Stimulated activated CD8-positive, alpha-beta memory T cell treated with anti-CD3 and anti-CD28 coated beads, Interleukin-7, amount 100 ng/mL, for 48 hours (primary cell): Measurements from ENCODE around the gene WNK2.

Source experiments
- DNase-seq, 2 donors: peaks; one replicate each; pipeline ENCODE4 v3.0.0-alpha.2; 2020; ENCODE audit warnings: low read depth in 1 of 2; ENCODE audit errors: extremely low read depth in 1 of 2

The WNK2 gene

DNA sequence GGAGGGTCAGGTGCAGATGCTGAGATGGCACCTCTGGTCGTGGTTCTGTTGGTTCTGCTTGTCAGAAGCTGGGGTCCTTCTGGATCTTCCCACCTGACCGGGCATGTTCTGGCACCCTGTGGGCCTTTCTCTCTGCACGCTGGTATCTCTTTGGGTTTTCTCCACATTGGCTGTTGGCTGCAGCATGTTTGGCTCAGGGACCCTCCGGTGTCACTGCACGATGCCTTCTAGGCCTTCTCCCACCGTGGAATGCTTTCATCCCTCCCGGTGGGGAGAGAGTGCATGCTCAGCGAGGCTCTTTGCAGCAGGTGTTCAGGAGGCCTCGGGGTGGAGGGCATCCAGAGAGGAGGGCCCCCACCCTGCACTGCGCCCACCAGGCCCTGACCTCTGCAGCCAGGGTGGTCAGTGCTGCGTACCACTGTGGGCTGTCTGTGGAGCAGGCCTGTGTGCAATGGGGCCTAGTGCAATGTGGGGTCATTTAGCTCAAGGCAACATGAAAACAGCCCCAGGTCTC lies 119.4 kb downstream of the WNK2 start:
- DNase-seq: no peak

GRCh38 chr9:93303806-93304573 lies 120.1 kb downstream of the WNK2 start:
- DNase-seq: no peak

- no peak for DNase-seq
Observed at GRCh38 chr9:93304574-93305496, 120.9 kb downstream of the WNK2 start.

GRCh38 chr9:93305497-93306020 lies 121.6 kb downstream of the WNK2 start:
- no peak for DNase-seq

- DNase-seq: no peak
Observed at GRCh38 chr9:93306081-93306480, 122.1 kb downstream of the WNK2 start.

DNA sequence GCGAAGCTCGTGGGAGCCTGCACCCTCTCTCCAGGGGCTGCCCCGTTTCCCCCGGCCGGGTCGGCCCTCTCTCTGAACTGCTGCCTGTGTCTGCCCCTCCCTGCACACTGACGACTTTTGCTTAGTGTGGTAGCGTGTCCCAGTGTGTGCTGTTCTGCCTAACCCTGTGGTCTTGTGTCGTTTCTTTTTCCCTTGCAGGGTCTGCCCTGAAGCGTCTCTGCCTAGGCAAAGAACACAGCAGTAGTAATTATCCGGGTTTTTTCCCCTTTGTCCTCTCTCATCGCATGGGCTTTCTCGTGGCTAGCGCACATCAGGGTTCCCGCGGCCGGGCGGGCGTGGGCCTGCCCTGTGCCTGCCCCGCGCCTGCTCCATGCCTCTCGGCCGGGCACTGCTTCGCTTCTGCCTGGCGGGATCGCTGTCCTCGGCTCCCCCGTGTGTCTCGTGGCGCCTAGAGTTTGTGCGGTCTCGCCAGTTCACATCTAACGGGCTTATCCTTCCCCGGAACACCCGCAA lies 122.7 kb downstream of the WNK2 start:
- DNase-seq: no peak

DNA sequence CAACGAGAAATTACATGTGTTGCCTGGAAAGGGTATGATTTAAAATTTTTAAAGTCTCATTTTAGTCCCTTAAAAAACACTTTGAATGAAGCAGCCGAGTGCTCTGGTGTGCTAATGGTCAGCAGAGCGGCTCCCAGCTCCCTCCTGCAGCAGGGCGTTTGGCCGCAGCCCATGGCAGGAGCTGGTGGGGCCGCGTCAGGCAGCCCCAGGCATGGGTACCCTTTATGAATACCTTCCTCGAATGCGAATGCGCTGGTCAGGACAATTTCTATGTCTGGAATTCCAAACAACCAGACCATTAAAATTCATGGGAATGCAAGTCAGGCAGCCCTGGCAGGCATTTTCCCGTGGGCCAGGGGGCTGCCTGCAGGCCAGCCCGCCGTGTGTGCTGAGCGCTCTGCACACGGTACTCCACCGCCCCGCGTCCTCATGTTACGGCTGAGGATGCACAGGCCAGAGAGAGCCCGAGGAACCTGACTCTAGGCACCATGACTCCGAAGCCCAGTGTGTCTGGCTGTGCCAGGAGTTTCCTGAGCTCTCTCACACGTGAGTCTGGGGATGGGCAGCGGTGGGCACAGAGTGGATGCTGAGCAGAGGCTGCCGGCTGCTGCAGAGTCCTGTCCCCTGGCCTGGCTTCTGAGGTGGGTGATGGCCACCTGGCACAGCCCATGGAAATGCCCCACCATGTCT lies 123.7 kb downstream of the WNK2 start:
- no peak for DNase-seq

- DNase-seq: no peak
Observed at GRCh38 chr9:93308158-93308602, 124.2 kb downstream of the WNK2 start.

DNA sequence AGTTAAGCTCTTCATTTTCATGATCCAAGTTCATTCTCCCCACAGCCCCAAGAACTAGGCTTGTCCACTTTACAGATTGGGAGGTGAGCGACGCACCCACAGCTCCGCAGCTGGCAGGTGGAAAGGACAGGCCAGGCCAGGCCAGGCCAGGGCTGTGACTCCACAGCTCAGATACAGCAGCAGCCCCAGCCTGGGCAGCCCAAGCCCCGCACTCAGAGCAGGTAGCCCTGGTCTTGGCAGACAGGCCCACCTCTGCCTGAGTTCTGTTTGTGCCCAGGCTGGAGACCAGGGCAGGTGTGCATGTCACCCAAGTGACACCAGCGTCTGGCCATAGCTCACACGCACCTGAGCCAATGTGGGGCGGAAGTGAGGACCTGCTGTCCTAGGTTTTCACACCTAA lies 124.7 kb downstream of the WNK2 start:
- no peak for DNase-seq

DNA sequence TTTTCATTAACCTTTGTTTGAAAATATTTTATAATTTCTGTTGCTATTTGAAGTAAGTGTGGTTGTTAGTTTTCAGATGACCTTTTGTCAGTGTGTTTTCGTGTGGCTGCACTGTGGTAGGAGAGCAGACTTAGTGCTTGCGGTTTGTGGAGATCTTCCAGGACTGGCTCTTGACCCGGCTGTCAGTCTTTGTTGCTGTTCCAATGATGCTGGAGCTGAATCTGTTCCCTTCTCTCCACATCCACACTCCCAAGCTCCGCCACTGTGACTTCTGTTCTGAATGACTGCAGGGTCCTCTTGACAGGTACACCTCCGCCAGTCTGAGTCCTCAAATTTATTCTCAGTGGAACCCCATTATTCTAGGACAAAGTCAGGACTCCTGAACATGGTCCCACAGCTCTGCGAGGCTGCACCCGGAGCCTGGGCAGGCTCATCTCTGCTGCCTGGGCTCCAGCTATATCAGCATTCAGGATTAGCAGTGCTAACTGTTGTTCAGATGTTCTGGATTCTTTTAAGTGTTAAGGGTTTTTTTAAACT lies 126.0 kb downstream of the WNK2 start:
- no peak for DNase-seq

GRCh38 chr9:93315118-93315517 lies 131.2 kb downstream of the WNK2 start:
- no peak for DNase-seq

DNA sequence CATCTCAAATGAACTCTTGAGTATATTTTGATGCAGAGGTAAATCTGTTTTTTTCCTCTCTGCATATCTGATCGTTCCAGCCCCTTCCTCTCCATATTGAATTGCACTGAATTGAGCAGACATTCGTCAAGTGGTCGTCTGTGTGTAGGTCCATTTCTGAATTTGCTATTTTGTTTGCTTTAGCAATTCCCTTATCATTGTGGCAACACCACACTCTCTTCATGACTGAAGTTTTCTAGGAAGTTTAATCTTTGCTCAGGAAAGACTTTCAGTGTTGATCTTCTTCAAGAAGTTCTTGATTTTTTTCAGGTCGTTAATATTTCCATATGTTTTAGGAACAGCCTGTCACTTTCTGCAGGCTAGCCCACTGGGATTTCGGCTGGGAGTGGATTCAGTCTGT lies 132.0 kb downstream of the WNK2 start:
- no peak for DNase-seq

GRCh38 chr9:93316726-93317494 lies 133.0 kb downstream of the WNK2 start:
- no peak for DNase-seq

DNA sequence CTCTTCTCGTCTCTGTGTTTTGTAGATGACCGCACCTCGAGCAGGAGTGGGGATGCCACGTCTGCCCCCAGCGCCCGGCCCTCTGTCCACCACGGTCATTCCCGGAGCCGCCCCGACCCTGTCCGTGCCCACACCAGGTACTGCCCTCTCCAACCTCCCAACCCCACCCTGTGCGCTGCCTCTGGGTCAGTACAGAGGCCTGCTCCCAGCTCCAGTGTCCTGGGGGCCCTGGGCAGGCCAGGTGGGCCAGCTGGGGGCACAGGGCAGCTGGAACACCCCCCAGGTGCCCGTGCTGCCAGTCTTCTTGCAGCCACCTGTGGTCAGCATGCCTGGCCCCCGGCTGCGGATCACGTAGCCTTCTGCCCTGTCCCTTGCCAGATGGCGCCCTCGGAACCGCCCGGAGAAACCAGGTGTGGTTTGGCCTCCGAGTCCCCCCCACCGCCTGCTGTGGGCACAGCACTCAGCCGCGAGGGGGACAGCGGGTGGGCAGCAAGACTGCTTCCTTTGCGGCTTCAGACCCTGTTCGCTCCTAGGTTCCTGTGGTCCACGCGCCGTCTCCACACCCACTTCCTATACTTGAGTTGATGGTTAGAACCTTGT lies 133.7 kb downstream of the WNK2 start:
- no peak for DNase-seq

- DNase-seq: no peak
Observed at GRCh38 chr9:93318480-93318879, 134.5 kb downstream of the WNK2 start.

DNA sequence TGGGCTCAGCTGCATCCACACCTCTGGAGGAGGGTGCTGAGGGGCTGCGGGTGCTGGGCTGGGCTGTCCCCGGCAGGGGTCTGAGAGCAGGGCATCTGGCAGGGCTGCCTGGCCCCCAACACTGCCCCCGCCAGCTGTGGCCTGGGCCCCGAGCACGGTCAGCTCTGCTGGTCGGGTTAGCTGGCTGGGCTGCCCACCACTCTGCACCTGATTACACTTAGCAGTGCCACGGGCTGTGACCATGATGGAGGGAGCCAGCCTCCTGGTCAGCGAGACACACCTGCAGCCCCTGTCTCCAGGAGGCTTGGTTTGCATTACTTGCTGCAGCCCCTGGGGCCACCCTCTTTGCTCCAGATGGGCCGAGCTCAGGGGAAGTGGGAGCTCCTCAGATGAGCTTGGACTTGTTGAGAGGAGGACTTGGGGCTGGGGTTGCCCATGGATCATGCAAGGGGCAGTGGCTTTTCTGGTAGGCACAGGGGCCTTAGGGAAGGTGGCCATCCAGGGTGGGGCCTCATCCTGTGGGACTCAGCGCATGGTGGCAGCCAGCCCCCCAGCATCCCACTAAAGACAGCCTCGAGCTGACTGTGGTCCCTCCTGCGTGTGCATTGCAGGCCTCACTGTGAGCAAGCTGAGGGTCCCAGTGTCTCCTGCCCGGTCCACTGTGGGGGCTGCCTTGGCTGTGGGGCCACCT lies 135.5 kb downstream of the WNK2 start:
- no peak for DNase-seq

GRCh38 chr9:93319992-93320500 lies 136.1 kb downstream of the WNK2 start:
- DNase-seq: no peak

GRCh38 chr9:93320591-93321219 lies 136.8 kb downstream of the WNK2 start:
- DNase-seq: no peak
